T-helper 1 cell treated with Interleukin-12 subunit alpha and Interleukin-12 subunit beta and Interleukin-4 antibody, amounts not matched to agents 30 μg/mL and 1 μg/mL, for 36 hours (primary cell): ENCODE results near the gene TIMM13.
"Not testable (repeated sequence)": the region's sequence is repeated elsewhere in the genome, so short reads cannot be mapped to it uniquely, and the experiment has no call there.

ENCODE experiments used
- H3K27ac Mint-ChIP-seq: one replicate; pipeline ENCODE4 v1.8.0; 2021; ENCODE audit warnings: mild to moderate bottlenecking, mixed read lengths
- H3K27me3 Mint-ChIP-seq: one replicate; pipeline ENCODE4 v1.8.0; 2021; ENCODE audit warnings: low read depth, mixed read lengths
- H3K36me3 Mint-ChIP-seq: one replicate; pipeline ENCODE4 v1.8.0; 2021; ENCODE audit warnings: low read depth, mixed read lengths
- H3K4me1 Mint-ChIP-seq: one replicate; pipeline ENCODE4 v1.8.0; 2021; ENCODE audit warnings: low read depth, mixed read lengths
- H3K4me3 Mint-ChIP-seq: one replicate; pipeline ENCODE4 v1.8.0; 2021; ENCODE audit warnings: mild to moderate bottlenecking, moderate library complexity, mixed read lengths
- H3K9me3 Mint-ChIP-seq: one replicate; pipeline ENCODE4 v1.8.0; 2021; ENCODE audit warnings: mixed read lengths

The TIMM13 gene

DNA sequence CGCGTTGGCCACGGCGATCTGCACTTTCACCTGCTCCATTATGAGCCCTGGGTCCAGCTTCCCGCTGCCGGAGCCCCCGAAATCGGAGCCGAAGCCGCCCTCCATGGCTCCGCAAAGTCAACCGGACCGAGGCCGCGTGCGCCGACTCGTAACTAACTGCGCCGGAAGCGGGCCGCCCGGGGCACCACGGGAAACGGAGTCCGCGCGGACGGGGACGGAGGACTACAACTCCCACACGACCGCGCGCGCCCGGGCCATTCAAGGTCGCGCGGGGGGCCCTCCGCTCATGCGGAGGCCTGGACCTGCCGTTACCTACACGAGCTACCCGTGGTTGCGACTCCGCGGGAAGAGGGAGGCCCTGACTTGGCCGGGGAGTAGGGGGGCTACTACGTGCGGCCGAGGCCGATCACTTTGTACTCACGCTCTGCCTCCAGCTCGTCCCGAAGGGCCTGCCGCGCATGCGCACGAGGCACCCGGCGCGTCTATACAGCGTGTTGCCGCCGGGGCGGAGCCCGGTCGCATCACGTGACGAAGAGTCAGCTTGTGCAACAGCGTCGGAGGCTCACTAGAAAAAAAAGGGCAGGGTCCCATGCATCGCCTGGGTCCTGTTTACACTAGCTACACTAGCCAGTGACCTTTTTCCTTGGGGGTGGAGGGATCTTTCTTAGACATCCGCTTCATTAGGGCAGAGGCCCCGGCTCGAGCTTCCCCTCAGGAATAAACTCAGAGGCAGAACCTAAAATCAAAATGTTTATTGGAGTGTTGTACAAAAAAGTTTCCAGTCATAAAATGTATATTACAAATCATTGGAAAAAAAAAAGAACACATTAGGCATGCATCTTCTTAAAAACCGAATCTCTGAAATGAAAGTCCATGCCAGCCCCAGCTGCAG, at the start of gene TIMM13:
Gene TIMM13, minus strand, starts transcription at position 158 of the 892 bp plus-strand sequence. Its CDS starts 53 bp downstream, at position 105.
- H3K27me3 Mint-ChIP-seq = no peaks in the 10 kb centered on the region
- no peaks in the 10 kb centered on the region for H3K9me3 Mint-ChIP-seq
- H3K4me3 Mint-ChIP-seq = peak within 1 kb of the TSS; percentile 95
- H3K4me1 Mint-ChIP-seq = peaks cover 6% of the 10 kb centered on the region
- peak within 1 kb of the TSS; percentile 95 for H3K27ac Mint-ChIP-seq
- H3K36me3 Mint-ChIP-seq = peaks cover 10% of the 10 kb centered on the region

DNA sequence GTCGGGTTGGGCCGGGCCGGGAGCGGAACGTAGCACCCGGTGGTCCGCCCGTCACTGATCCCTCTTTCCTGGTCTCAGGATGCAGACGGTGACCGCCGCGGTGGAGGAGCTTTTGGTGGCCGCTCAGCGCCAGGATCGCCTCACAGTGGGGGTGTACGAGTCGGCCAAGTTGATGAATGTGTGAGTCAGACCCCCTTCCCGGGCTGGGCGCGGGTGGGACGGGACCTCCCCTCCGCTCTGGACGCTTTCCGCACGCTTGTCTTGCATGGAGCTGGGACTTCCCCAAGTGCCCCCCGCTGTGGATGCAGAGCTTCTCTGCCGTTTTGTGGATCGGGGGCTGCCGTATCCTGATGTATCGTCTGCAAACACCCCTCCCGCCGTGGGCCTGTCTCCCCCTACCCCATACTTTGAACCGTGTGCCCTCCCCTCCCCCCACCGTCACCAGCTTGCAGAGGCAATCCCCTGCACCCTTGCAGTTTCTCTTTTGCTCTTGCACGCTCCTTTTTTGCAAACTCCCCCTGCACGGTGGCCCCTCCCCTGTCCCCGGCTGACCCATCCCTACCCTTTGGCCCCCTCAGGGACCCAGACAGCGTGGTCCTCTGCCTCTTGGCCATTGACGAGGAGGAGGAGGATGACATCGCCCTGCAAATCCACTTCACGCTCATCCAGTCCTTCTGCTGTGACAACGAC, 49.2 kb upstream of the TIMM13 start:
- Mint-ChIP-seq H3K27ac (peak overlapping the region; percentile 85), H3K36me3 (peaks cover 27% of the 10 kb centered on the region)

DNA sequence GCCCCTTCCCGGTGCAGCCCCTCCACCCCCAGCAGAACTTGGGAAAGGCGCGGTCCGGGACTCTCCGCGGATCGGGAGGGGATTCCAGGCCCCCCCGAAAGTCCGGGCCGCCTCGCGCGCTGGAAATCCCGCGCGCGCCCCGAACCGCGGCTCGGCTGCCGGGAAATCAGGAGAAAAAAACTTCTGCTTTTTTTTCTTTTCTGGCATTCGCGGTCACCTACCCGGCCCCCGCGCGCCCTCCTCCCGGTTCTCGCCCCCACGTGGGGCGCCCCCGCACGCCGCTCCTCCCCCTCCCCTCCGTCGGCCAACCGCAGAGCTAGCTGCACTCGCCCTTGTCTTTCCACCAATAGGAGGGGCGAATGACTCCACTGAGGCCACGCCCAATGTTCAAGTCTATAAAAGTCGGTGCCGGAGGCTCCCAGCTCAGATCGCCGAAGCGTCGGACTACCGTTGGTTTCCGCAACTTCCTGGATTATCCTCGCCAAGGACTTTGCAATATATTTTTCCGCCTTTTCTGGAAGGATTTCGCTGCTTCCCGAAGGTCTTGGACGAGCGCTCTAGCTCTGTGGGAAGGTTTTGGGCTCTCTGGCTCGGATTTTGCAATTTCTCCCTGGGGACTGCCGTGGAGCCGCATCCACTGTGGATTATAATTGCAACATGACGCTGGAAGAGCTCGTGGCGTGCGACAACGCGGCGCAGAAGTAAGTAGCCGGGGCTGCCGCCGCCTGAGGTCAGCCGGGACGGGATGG, 48.5 kb upstream of the TIMM13 start, which contains the start of gene GADD45B:
Gene GADD45B, plus strand, starts transcription at position 426 of the 749 bp plus-strand sequence. Its CDS starts 232 bp downstream, at position 658.
- H3K27ac Mint-ChIP-seq = peak within 1 kb of the TSS; percentile 85
- peak within 1 kb of the TSS; percentile 97 for H3K4me3 Mint-ChIP-seq
- H3K9me3 Mint-ChIP-seq = no peaks in the 10 kb centered on the region
- H3K36me3 Mint-ChIP-seq = peaks cover 27% of the 10 kb centered on the region
- H3K4me1 Mint-ChIP-seq = peaks cover 16% of the 10 kb centered on the region
- H3K27me3 Mint-ChIP-seq = peaks cover 3% of the 10 kb centered on the region

More for the DNA sequence above, 49.2 kb upstream of the TIMM13 start:
- peak overlapping the region; percentile 97 for H3K4me3 Mint-ChIP-seq
- peaks cover 3% of the 10 kb centered on the region for H3K27me3 Mint-ChIP-seq
- peaks cover 16% of the 10 kb centered on the region for H3K4me1 Mint-ChIP-seq
- H3K9me3 Mint-ChIP-seq = no peaks in the 10 kb centered on the region

DNA sequence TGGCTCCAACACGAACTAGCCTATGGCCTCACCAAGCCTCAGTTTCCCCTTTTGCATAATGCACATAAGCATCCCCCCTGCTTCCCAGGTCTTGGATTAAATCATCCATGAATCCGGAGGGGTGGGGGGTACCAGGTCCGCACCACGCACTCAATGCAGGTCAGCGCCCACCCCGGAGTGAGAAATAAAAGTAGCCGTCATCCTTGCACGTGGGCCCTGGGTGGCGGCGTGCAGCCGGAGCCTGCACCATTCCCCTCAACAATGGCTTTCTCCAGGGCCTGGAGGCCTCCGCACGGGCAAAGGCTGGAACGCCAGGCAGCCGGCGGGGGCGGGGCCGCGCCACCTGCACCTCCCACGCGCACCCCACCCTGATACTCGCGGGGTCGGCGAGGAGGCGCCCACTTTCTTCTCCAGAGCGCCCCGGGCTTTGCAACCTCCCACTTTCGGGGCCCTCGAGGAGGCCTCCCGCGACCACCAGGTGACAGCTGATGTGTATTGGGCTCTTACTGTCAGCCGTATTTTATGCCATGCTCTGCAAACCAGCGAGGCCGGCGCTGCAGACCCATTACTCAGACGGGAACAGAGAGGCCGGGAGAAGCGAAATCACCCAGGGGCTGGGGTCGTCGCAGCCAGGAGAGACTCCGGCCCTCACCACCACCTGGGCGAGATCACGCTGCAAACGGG, 47.8 kb upstream of the TIMM13 start:
- Mint-ChIP-seq H3K27ac (peak overlapping the region; percentile 78), H3K4me1 (peaks cover 16% of the 10 kb centered on the region), H3K9me3 (no peaks in the 10 kb centered on the region), H3K36me3 (peaks cover 27% of the 10 kb centered on the region), H3K27me3 (peaks cover 3% of the 10 kb centered on the region), H3K4me3 (peak overlapping the region; percentile 97)

DNA sequence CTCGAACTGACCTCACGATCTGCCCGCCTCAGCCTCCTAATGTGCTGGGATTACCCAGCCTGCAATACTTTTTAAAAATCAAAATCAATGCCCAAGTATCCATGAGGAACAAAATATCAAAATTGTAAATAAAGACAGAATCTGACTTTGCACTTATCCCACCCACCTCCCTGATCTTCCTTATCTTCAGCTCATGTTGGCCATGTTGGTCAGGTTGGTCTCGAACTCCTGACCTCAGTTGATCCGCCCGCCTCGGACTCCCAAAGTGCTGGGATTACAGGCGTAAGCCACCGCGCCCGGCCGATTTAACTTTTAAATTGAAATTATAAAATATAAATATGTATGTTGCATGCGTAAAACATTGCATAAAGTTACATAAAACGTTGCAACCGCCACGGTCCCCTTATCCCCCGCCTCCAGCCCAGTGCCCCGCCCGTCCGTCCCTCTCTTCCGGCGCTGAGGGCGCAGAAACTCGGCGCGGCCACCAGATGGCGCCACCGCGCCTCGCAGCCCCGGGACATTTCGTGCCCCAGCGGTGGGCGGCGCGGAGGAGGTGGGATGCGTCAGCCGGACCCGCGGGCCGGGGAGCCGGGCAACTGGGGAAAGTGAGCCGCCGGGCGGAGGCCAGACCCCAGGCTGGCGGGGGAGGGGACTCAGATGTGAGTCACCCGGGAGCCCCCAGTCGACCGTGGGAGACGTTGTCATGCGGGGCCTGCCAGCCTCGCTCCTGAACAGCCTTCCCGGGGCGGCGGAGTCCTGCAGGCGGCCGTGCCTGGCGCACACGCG, 47.0 kb upstream of the TIMM13 start:
- no peaks in the 10 kb centered on the region for H3K9me3 Mint-ChIP-seq
- H3K36me3 Mint-ChIP-seq = peaks cover 27% of the 10 kb centered on the region
- peaks cover 3% of the 10 kb centered on the region for H3K27me3 Mint-ChIP-seq
- peak overlapping the region; percentile 62 for H3K27ac Mint-ChIP-seq
- H3K4me3 Mint-ChIP-seq = peak overlapping the region; percentile 97
- H3K4me1 Mint-ChIP-seq = peaks cover 16% of the 10 kb centered on the region

DNA sequence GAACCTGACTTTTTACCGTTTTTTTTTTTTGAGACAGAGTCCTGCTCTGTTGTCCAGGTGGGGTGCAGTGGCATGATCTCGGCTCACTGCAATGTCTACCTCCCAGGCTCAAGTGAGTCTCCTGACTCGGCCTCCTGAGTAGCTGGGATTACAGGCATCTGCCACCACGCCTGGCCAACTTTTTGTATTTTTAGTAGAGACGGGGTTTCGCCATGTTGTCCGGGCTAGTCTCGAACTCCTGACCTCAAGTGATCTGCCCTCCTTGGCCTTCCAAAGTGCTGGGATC, 42.5 kb upstream of the TIMM13 start:
- peak overlapping the region; percentile 52 for H3K27ac Mint-ChIP-seq
- not testable (repeated sequence) for H3K4me3 Mint-ChIP-seq, H3K4me1 Mint-ChIP-seq, H3K27me3 Mint-ChIP-seq, H3K36me3 Mint-ChIP-seq, H3K9me3 Mint-ChIP-seq

DNA sequence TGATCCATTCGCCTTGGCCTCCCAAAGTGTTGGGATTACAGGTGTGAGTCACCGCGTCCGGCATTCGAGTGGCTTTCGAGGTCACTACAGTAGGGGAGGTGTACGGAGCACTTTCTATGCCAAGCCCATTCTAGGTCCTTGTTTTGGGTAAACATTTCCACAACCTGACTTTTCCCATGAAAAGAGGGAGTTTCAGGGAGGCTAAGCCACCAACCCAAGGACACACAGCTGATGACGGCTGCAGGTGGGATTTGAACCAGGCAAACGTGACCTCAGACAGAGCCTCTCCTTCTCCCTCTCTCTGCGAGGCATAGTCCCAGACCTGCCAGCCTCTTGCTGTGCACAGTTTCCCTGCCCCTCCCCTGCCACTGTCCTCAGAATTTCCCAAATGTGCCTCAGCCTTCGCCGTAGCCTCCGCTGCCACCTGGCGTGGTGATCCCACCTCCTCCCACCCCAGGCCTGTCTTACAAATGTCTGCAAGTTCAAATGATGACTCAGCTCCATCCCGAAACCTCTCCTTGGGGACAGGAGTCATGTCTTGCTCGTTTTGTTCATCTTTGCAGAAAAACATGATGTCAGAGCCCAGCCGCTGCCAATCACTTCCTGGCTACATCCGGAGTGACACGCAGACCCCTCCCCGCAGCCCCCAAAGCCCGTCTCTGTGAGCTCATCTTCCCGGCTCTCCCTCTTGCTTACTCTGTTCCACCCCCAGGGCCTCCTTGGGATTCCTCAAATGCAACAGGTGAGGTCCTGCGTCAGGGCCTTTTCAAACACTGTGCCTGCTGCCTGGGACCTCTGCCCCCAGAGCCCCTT, 41.9 kb upstream of the TIMM13 start:
- peak overlapping the region; percentile 52 for H3K27ac Mint-ChIP-seq
- no peaks in the 10 kb centered on the region for H3K9me3 Mint-ChIP-seq
- H3K4me1 Mint-ChIP-seq = peaks cover 8% of the 10 kb centered on the region
- H3K36me3 Mint-ChIP-seq = no peaks in the 10 kb centered on the region
- no peak overlapping the region for H3K4me3 Mint-ChIP-seq
- H3K27me3 Mint-ChIP-seq = no peaks in the 10 kb centered on the region

DNA sequence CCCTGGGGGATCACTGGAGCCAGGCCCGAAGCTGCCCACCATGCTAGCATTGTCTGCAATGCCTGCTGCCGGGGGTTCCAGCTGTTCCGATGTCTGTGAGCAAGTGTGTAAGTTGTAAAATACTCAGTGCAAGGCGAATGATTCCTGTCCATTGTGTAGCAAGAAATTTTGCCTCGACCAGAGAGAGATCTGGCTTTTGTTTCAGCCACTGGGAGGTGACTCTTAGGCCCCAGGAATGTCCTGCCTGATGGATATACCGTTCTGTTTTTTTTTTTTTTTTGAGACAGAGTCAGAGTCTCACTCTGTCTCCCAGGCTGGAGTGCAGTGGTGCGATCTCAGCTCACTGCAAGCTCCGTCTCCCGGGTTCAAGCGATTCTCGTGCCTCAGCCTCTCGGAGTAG, 41.2 kb upstream of the TIMM13 start:
- Mint-ChIP-seq H3K4me3 (no peak overlapping the region), H3K36me3 (no peaks in the 10 kb centered on the region), H3K27me3 (no peaks in the 10 kb centered on the region), H3K27ac (no peak overlapping the region), H3K9me3 (no peaks in the 10 kb centered on the region), H3K4me1 (peaks cover 8% of the 10 kb centered on the region)

DNA sequence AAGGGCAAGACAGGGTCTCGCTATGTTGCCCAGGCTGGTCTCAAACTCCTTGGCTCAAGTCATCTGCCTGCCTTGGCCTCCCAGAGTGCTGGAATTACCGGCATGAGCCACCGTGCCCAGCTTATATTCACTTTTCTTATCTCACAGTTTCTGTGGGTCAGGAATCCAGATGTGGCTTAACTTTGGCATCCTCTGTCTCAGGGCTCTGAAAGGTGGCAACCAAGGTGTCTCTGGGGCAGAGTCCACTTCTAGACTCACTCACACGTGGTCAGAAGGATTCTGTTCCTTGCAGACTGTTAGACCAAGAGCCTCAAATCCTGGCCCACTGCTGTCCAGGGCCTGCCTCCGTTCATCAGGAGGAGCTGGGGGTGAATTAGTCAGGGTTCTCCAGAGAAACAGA, 37.0 kb upstream of the TIMM13 start:
- Mint-ChIP-seq H3K4me3 (no peak overlapping the region), H3K36me3 (peaks cover 2% of the 10 kb centered on the region), H3K4me1 (peaks cover 12% of the 10 kb centered on the region), H3K27me3 (no peaks in the 10 kb centered on the region), H3K27ac (no peak overlapping the region), H3K9me3 (no peaks in the 10 kb centered on the region)

DNA sequence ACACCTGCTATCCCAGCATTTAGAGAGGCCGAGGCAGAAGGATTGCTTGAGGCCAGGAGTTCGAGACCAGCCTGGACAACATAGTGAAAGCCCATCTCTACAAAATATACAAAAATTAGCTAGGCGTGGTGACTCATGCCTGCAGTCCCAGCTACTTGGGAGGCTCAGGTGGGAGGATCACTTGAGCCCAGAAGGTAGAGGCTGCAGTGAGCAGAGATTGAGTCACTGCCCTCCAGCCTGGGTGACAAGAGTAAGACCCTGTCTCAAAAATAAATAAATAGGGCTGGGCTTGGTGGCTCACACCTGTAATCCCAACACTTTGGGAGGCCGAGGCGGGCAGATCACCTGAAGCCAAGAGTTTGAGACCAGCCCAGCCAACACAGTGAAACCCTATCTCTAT, 36.3 kb upstream of the TIMM13 start:
- not testable (repeated sequence) for H3K4me1 Mint-ChIP-seq, H3K9me3 Mint-ChIP-seq, H3K36me3 Mint-ChIP-seq, H3K27me3 Mint-ChIP-seq, H3K27ac Mint-ChIP-seq
- H3K4me3 Mint-ChIP-seq = peak overlapping the region; percentile 1

DNA sequence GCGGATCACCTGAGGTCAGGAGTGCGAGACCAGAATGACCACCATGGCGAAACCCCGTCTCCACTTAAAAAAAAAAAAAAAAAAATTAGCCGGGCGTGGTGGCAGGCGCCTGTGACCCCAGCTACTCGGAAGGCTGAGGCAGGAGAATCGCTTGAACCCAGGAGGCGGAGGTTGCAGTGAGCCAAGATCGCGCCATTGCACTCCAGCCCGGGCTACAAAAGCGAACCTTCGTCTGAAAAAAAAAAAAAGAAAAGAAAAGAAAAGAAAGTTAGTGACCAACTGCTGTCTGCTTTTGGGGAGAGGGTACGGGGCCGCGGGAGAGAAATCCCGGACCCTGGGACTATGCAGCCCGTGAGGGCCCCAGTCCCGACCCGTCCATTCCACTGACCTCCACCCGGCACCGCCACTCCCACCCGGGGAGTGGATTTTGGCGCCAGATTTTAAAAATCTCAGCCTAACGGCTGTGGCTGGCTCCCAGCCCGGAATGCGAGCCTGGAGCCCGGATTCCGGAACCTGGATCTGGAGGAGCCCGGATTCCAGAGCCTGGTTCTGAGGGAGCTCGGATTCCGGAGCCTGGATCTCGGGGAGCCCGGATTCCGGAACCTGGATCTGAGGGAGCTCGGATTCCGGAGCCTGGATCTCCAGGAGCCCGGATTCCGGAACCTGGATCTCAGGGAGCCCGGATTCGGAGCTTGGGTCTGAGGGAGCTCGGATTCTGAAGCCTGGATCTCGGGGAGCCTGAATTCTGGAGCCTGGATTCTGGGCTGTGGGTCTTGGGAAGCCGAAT, 35.4 kb upstream of the TIMM13 start:
- Mint-ChIP-seq H3K4me1 (peaks cover 10% of the 10 kb centered on the region), H3K4me3 (peak overlapping the region; percentile 92), H3K27ac (no peak overlapping the region), H3K9me3 (no peaks in the 10 kb centered on the region), H3K36me3 (peaks cover 2% of the 10 kb centered on the region), H3K27me3 (no peaks in the 10 kb centered on the region)

DNA sequence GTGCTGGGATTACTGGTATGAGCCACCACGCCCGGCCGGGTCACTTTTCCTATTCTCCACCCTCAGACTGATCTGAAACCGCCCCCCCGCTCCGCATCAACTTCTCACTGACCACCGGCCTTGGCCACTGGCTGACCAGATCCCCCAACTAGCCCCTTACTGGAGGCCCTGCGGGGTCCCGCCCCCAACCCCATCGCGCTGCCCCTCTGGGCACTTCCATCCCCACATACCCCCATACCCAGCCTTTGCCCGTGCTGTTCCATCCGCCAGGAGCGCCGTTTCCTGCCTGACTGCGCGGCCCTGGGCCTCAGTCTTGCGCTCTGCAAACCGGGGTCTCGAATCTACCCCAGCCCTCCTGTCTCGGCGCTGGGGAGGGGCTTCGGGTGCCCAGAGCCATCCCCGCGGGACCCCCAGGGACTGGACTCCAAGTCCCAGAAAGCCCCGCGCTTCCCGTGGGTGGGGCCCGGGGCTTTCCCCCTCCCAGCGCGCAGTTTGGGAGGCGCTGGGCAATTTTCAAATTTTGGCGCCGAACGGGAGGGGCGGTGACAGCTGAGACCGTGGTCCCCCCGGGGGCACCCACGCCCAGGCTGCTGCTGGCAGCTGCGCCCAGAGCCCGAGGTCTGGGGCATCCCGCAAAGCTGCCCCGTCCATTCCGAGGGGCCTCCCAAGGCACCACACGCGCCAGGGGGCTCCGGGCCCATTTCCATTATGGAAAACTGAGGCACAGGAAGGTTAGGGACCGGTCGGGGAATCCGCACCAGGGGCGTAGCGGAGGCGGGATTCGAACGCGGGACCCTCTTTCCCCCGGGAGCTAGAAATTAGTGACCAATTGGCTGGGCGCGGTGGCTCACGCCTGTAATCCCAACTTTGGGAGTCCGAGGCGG, 34.6 kb upstream of the TIMM13 start:
- H3K27me3 Mint-ChIP-seq = no peaks in the 10 kb centered on the region
- H3K4me3 Mint-ChIP-seq = peak overlapping the region; percentile 92
- H3K27ac Mint-ChIP-seq = peak overlapping the region; percentile 88
- H3K36me3 Mint-ChIP-seq = peaks cover 3% of the 10 kb centered on the region
- H3K4me1 Mint-ChIP-seq = peaks cover 14% of the 10 kb centered on the region
- H3K9me3 Mint-ChIP-seq = no peaks in the 10 kb centered on the region
